Right lobe of liver (tissue), 4 donors: ENCODE results near the gene KCNQ5.

Experiments used
- CTCF ChIP-seq, 4 donors: fragments of 200-600 bp in 3 of 4; fragments of 450-650 bp in 1 of 4; IDR thresholded peaks; one replicate each; pipeline versions ENCODE4 v1.5.1 to v1.8.0; 2016 to 2022; ENCODE audit warnings: antibody characterized with exemption in 4 of 4, mild to moderate bottlenecking in 2 of 4
- POLR2A ChIP-seq: fragments of 450-650 bp; IDR thresholded peaks from one replicate; pipeline ENCODE4 v1.6.1; 2017; ENCODE audit warnings: antibody characterized with exemption, mild to moderate bottlenecking
- donor health status: DM: no; HTN: no; CAD: no.
- donor health status: DM: no; HTN: no; CAD: no.
- donor health status: DM: no; HTN: yes; CAD: no.

- TF ChIP-seq CTCF (IDR thresholded peaks at IDR 0.05), result no peak
- no peak for TF ChIP-seq POLR2A
These were observed 578.9 kb downstream of the KCNQ5 start for GRCh38 chr6:73200735-73201134.
